Suppressor macrophage treated with lipopolysaccharide for 4 hours (primary cell): Measurements from ENCODE around the gene VEPH1.

Experiments
- DNase-seq: peaks from one replicate; pipeline ENCODE4 v3.0.0-alpha.2; 2020

Gene VEPH1

DNA sequence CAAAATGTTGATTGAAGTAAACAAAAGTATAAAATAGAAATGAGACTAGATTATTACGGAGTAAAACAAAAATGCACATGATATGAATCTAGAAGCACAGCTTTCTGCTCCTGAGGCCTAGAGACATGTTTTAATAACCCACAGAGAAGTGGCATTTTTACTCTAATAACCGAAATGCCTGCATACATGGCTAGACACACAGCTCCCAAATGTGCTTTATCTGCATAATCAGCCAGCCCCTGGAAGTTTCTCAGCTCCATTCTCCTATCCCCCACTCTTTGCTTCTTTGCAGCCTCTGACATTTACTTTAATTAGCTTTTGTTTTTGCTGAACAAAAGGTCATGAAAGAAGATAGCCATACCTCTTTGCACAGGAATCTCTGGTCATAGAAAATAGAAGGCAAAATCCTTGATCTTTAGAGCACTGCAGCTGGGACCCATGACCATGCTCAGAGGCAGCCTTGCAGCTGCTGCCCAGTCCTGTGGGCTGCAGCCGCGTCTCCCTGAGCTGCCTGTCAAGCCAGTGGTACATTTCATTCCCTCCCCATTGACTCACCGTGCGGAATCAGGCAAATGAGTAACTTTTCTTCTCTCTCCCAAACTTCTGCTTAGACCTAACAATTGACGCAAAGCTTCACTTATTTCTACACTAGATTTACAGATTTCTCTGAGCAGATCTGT lies at the start of gene VEPH1:
Gene VEPH1, minus strand, starts transcription at position 501 of the 680 bp plus-strand sequence. CDS start 8,067 bp downstream, outside the sequence.
- DNase-seq = no peak

DNA sequence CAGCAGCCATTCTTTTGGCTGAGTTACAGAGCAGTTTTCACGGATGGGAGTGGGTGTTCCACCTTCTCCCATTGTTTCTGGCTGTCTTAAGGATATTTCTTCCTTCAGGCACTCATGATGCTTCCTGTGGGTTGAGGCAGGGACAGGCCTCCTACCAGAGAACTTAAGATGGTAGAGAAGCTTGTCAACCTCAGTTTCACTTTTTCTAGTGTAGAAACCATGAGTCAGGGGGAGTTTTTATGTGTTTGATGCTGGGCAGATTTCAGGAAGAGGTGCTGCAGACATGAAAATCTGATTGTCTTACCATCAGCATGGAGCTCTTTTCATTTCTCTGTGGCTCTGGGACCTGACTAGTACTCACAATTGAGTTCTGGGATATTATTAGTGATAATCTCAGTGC lies 48.7 kb upstream of the VEPH1 start:
- DNase-seq = no peak

DNA sequence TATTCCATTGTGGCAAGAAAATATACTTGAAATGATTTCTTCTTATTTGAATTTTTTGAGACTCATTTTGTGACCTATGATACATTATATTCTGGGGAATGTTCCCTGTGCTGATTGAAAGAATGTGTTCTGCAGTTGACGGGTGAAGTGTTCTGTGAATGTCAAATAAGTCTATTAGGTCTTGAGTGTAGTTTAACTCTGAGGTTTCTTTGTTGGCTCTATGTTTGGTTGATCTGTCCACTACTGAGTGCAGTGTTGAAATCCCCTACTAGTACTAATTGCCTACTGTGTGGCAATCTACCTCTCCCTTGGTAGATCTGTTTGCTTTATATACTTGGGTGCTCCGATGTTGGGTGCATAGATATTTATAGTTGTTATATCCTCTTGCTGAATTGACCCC lies 46.3 kb upstream of the VEPH1 start:
- no peak for DNase-seq

DNA sequence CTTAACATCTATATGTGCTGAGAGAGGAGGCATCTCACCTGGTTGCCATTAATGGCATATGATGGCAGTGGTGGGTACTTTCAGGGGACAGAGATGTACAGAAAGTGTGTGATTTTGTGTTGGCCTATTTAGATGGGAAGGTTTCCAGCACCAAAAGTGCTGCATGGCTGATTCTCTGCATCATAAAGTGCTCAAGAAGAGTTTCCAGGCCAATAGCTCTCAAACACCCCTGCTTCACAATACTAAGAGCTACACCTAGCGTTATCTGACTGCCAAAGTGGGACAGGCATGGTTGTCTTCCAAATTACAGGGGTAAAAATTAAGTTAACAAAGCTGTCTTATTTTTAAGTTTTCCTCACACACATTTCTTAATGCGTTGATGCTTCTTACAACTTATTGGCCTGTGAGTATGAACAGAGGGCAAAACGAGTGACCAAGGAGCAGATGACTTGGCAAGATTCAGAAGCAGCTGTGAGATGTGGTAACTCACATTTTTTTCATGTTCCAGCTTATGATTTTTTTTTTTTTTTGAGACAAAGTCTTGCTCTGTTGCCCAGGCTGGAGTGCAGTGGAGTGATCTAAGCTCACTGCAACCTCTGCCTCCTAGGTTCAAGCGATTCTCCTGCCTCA lies 41.4 kb upstream of the VEPH1 start:
- no peak for DNase-seq

DNA sequence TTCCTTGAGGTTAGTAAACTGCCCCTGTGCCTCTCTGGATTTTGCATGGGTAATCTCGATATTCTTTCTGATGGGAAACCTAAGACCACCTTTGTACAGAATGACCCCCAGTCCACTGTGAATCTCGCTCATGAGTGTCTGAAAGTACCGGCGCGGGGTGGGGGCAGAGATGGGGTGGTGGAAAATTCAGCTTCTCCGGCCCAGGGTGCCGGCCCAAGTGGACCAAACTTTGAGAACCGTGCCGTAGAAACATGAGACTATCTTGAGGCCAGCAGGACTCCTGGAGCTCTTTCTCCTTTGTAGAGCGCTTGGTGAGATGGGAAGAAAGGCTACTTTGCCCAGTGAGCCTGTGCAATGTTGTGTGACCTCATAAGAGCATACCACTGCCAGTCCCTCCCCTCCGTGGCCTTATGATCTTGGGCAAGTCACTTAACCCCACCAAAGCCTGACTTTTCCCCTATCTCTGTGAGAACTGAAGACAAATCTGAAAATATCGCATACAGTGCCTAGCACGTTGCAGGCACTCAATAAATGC lies 40.4 kb upstream of the VEPH1 start:
- DNase-seq = no peak

- peak; percentile 9 for DNase-seq
Measured at GRCh38 chr3:157542711-157543500, 39.7 kb upstream of the VEPH1 start.

GRCh38 chr3:157541506-157542236 lies 38.5 kb upstream of the VEPH1 start:
- DNase-seq = no peak

DNA sequence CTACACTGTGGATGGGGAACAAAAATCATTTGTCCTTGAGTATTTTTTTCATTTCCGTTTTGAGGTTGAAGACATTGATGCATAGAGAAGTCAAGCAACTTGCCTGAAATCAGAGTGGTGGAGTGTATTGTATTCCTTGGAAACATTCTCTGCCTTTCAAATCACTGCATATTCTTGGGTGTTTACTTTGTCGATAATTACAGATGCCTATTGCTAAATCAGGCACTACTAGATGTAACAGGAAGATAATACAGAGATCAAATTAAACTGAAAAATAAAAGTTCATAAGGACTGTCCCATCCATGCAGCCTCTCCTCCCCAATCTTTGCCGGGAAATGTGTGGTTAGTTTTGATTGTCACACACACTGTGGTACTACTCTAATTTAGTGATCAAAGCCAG lies 37.4 kb upstream of the VEPH1 start:
- DNase-seq = no peak

GRCh38 chr3:157535667-157536066 lies 32.5 kb upstream of the VEPH1 start:
- DNase-seq = no peak

DNA sequence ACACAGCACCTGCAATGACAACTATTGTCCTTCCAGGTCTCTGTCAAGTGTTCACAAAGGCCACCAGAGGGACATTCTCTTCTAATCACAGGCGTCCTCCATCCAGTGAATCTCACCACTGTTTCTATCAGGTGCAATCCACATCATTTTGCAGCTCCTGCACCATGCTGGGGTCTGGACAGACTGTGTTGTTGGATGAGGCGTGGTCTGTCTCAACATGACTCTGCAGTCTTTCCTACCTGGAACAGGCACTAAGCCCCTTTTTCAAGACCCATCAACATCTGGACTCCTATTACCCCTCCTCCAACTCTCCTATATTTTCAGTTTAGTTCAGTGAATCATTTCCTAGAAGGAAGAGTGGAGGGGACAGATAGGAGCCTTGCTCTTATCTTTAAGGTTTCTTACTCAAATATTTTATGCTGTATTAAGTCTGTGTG lies 31.5 kb upstream of the VEPH1 start:
- DNase-seq = no peak

DNA sequence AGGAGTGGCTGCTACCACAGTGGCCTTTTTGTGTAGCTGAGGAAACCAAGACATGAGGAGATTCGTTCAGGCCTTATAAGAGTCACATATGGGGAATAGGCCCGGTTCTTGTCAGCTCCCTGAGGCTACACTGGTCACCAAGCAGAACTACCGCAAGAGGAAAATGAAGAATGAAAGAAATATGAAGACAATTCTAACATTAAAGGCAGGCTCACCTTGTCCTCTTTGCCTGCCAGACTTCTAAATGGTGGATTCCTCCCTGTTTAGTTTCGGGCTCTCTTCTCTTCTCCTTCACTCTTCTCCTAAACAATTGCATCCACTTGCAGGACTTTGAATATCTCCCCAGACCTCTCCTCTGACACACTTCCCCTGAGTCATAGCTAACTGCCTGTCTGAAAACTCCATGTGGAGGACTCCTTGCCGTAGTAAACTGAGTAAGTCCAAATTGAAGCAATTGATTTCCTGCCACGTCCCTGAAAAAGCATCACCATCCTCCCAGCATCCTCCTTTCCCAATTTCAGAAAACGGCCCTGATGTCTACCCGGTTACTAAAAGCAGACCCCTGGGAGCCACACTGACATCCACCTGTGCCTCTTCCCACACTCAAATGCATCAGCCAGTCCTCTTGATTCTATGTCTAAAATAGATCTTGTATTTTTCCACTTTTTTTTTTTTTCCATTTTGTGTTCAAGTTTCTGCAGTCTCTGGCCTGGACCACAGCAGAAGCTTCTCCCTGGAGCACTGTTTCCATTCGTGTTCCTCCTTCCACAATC lies 30.3 kb upstream of the VEPH1 start:
- DNase-seq = no peak

GRCh38 chr3:157532529-157533297 lies 29.5 kb upstream of the VEPH1 start:
- peak; percentile 80 for DNase-seq

DNA sequence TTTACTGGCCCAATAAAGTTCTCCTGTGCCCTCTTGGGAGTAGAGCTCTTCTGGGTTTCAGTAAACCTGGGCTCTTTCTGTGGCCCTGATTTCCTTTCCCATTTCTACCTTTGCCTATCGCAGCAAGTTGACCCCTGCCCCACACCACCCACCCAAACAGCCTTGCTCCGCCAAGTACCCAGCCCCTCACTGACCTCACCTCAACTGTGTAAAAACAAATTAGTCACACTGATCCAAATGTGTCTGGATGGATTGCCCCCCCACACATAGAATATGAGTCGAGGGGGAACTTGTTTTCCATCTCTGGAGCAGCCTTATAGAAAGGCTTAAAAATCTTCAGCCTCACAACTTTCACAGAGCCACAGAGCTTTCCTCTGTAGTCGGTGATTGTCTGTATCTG lies 28.6 kb upstream of the VEPH1 start:
- no peak for DNase-seq

- no peak for DNase-seq
Measured at GRCh38 chr3:157531301-157531660, 28.1 kb upstream of the VEPH1 start.

DNA sequence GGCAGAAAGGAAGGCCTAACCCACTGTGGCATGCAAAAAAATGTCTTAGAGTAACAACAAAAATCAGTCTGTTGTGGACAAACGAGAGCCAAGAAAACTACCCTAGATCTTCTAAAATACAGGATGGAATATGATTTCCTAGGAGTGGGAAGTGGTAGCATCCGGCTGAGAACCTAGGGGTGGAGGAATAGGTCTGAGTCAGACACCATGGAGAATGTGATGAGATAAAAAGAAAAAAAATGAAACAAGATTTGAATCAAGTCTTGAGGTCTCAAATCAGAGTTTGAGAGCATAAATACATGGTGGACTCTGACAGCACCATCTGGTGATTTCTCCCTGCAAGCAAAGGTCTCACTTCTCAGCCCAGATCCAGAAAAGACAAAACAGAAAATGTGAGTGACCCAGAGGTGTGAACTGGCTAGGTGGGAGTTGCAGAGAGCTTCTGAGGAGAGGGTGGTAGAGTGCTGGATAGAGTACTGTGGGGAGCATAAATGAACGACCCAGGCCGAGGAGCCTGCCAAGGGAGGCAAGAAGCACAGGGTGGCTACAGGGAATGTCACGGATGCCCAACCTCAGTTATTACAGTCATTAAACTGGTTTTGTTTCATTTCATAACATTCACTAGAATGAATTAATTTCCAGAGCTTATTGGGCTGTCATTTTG lies 27.6 kb upstream of the VEPH1 start:
- DNase-seq = no peak

- DNase-seq = no peak
Measured at GRCh38 chr3:157529751-157530150, 26.5 kb upstream of the VEPH1 start.

- DNase-seq = no peak
Measured at GRCh38 chr3:157529085-157529484, 25.9 kb upstream of the VEPH1 start.

GRCh38 chr3:157527131-157527881 lies 24.1 kb upstream of the VEPH1 start:
- no peak for DNase-seq

DNA sequence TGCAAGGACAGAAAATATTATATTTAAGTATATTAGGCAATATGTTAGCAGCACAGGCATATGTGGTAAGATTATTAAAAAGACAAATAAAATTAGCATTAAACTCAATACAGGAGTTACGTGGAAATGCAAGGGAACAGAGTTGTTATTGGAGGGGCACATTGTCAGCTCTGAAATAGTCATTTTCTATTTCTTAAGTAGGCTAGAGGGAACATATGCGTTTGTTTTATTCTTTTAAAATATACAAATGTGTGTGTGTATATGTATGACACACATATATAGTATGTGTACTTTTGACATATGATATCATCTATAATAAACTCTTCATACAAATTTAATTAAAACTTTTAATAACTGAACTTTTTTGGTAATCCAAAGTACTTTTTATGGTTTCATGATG lies 22.8 kb upstream of the VEPH1 start:
- DNase-seq = no peak

DNA sequence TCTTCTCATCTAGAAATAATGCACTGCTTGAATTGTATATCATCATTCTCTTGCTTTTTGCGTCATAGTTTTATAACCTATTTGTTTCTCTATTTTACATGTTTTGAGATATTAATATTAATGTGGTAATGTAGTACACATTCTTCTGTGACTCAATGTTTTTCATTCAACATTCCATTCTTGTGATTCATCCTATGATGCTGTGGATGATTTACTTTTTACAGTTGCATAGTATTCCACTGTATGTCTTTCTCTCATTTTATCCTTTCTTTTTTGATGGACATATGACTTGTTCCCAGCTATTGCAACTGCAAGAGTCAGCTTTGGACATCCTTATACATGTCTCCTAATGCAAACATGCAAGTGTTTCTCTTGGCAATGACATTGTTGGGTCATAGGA lies 20.6 kb upstream of the VEPH1 start:
- DNase-seq = no peak
